ENCODE results near the gene PID1.

Gene PID1

GRCh38 chr2:229178706-229179105 lies 92.4 kb downstream of the PID1 start:
- no peaks in the 10 kb centered on the region for H3K27me3 ChIP-seq (ENCODE audit: insufficient read depth, low read depth)
- H3K4me2 ChIP-seq, result no peak overlapping the region
- H3K4me3 ChIP-seq (IDR thresholded peaks at IDR 0.05; ENCODE audit: insufficient read depth, low read depth, low read length), result no peak overlapping the region
- no peak for TF ChIP-seq CTCF (conservative IDR thresholded peaks at IDR 0.05; ENCODE audit: low read depth, low read length)
- no peaks in the 10 kb centered on the region for H4K20me1 ChIP-seq (ENCODE audit: insufficient read depth)
- no peak overlapping the region for H3K27ac ChIP-seq
- H3K9ac ChIP-seq, result no peak overlapping the region
- no peaks in the 10 kb centered on the region for H3K79me2 ChIP-seq (ENCODE audit: insufficient read depth, low read depth)
- H3K4me1 ChIP-seq (ENCODE audit: low read depth, poor library complexity, severe bottlenecking), result no peaks in the 10 kb centered on the region
- H2AFZ ChIP-seq (ENCODE audit: low read depth), result no peak overlapping the region
- H3K36me3 ChIP-seq (ENCODE audit: insufficient read depth), result no peaks in the 10 kb centered on the region

- TF ChIP-seq CTCF (conservative IDR thresholded peaks at IDR 0.05; ENCODE audit: low read depth, low read length), result no peak
- no peak overlapping the region for H3K9ac ChIP-seq
- no peaks in the 10 kb centered on the region for H3K4me1 ChIP-seq (ENCODE audit: low read depth, poor library complexity, severe bottlenecking)
- H3K27me3 ChIP-seq (ENCODE audit: insufficient read depth, low read depth), result no peaks in the 10 kb centered on the region
- no peaks in the 10 kb centered on the region for H4K20me1 ChIP-seq (ENCODE audit: insufficient read depth)
- no peak overlapping the region for H3K4me3 ChIP-seq (IDR thresholded peaks at IDR 0.05; ENCODE audit: insufficient read depth, low read depth, low read length)
- H3K36me3 ChIP-seq (ENCODE audit: insufficient read depth), result no peaks in the 10 kb centered on the region
- no peak overlapping the region for H2AFZ ChIP-seq (ENCODE audit: low read depth)
- H3K79me2 ChIP-seq (ENCODE audit: insufficient read depth, low read depth), result no peaks in the 10 kb centered on the region
- no peak overlapping the region for H3K27ac ChIP-seq
- H3K4me2 ChIP-seq, result no peak overlapping the region
Measured at GRCh38 chr2:229178117-229178516, 93.0 kb downstream of the PID1 start.

- H3K36me3 ChIP-seq (ENCODE audit: insufficient read depth), result no peaks in the 10 kb centered on the region
- H3K9ac ChIP-seq, result no peak overlapping the region
- H2AFZ ChIP-seq (ENCODE audit: low read depth), result no peak overlapping the region
- H4K20me1 ChIP-seq (ENCODE audit: insufficient read depth), result no peaks in the 10 kb centered on the region
- no peak for TF ChIP-seq CTCF (conservative IDR thresholded peaks at IDR 0.05; ENCODE audit: low read depth, low read length)
- no peaks in the 10 kb centered on the region for H3K4me1 ChIP-seq (ENCODE audit: low read depth, poor library complexity, severe bottlenecking)
- no peaks in the 10 kb centered on the region for H3K79me2 ChIP-seq (ENCODE audit: insufficient read depth, low read depth)
- no peak overlapping the region for H3K27ac ChIP-seq
- no peak overlapping the region for H3K4me3 ChIP-seq (IDR thresholded peaks at IDR 0.05; ENCODE audit: insufficient read depth, low read depth, low read length)
- H3K27me3 ChIP-seq (ENCODE audit: insufficient read depth, low read depth), result no peaks in the 10 kb centered on the region
- no peak overlapping the region for H3K4me2 ChIP-seq
Measured at GRCh38 chr2:229176136-229176535, 95.0 kb downstream of the PID1 start.

- H3K79me2 ChIP-seq (ENCODE audit: insufficient read depth, low read depth), result no peaks in the 10 kb centered on the region
- H3K36me3 ChIP-seq (ENCODE audit: insufficient read depth), result no peaks in the 10 kb centered on the region
- H2AFZ ChIP-seq (ENCODE audit: low read depth), result no peak overlapping the region
- H3K4me1 ChIP-seq (ENCODE audit: low read depth, poor library complexity, severe bottlenecking), result no peaks in the 10 kb centered on the region
- no peak for TF ChIP-seq CTCF (conservative IDR thresholded peaks at IDR 0.05; ENCODE audit: low read depth, low read length)
- no peak overlapping the region for H3K9ac ChIP-seq
- no peak overlapping the region for H3K4me3 ChIP-seq (IDR thresholded peaks at IDR 0.05; ENCODE audit: insufficient read depth, low read depth, low read length)
- no peaks in the 10 kb centered on the region for H3K27me3 ChIP-seq (ENCODE audit: insufficient read depth, low read depth)
- no peaks in the 10 kb centered on the region for H4K20me1 ChIP-seq (ENCODE audit: insufficient read depth)
- H3K4me2 ChIP-seq, result no peak overlapping the region
- H3K27ac ChIP-seq, result no peak overlapping the region
Measured at GRCh38 chr2:229175497-229175863, 95.6 kb downstream of the PID1 start.
